Lower leg skin (tissue), 3 donors: ENCODE data around the gene ZNF436.

Source experiments
- CTCF ChIP-seq, 3 donors: fragments of 450-650 bp; IDR thresholded peaks; one replicate each; pipeline ENCODE4 v1.5.1; 2016; ENCODE audit warnings: antibody characterized with exemption in 3 of 3, mild to moderate bottlenecking in 3 of 3, moderate library complexity in 2 of 3
- POLR2A ChIP-seq, 2 donors: fragments of 450-650 bp; IDR thresholded peaks; one replicate each; pipeline ENCODE4 v1.6.1; 2016 to 2017; ENCODE audit warnings: antibody characterized with exemption in 2 of 2, mild to moderate bottlenecking in 1 of 2, moderate library complexity in 1 of 2

- TF ChIP-seq CTCF (IDR thresholded peaks at IDR 0.05): no peak
- no peak for TF ChIP-seq POLR2A (IDR thresholded peaks at IDR 0.05)
Measured at GRCh38 chr1:23370330-23370708, 683 bp upstream of the ZNF436 start.
